Stimulated activated CD8-positive, alpha-beta memory T cell treated with anti-CD3 and anti-CD28 coated beads, Interleukin-7, amount 100 ng/mL, for 1 hour (primary cell): ENCODE results near the gene MME.

ENCODE experiments used
- DNase-seq, 2 donors: peaks; one replicate each; pipeline ENCODE4 v3.0.0-alpha.2; 2020; ENCODE audit warnings: low read depth in 2 of 2

MME gene

GRCh38 chr3:155147588-155147987, 67.5 kb downstream of the MME start:
- DNase-seq: no peak

GRCh38 chr3:155149494-155149893, 69.4 kb downstream of the MME start:
- no peak for DNase-seq

- DNase-seq: no peak
Measured at GRCh38 chr3:155153242-155154186, 73.4 kb downstream of the MME start.

GRCh38 chr3:155154255-155154654, 74.1 kb downstream of the MME start:
- no peak for DNase-seq

DNA sequence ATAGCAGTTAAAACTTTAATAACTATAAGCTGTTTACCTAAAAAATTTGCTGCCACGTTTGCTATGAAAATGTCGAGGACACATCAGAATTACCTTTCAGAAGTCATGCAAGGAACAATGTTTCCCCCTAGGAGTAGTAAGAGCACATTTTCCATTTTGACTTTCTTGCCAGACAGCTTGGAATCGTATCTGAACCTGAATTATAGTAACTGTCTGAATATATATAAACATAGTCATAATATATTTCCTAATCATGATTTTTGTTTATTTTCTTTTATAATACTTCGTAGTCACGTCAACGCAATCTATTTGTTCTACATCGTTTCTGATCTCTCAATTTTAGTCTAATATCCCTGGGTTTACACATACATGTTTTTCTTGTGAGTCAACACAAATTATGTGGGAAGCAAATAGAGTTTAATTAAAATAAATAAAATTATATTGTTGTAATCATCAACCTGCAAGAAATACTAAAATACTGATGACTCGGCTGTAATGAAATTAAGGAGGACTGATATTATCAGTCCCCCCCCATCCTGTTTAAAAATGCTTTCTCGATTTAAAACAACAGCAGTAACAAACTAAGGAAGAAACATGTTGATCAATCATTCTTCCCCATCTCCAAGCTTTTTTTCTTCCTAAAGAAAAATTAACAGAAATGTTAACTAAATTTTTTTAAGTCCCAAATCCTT, 78.4 kb downstream of the MME start:
- DNase-seq: no peak

DNA sequence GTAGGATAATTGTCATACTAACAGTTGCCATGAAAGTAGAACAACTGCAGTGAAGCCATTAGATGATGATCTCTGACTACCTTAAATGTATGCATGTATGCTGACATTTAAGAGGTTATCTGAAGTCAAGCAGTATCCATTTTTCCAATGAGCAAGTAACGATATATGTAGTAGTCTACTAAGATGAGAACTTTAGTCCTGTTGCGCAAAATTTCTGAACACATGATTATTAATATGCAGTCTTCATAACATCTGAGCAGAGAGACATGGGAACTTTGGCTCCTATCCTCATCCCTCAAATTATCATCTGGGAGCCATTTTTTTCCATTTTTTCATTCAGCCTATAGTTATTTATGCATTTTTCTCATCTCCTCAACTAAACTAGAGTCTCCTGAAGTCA, 79.2 kb downstream of the MME start:
- DNase-seq: no peak

DNA sequence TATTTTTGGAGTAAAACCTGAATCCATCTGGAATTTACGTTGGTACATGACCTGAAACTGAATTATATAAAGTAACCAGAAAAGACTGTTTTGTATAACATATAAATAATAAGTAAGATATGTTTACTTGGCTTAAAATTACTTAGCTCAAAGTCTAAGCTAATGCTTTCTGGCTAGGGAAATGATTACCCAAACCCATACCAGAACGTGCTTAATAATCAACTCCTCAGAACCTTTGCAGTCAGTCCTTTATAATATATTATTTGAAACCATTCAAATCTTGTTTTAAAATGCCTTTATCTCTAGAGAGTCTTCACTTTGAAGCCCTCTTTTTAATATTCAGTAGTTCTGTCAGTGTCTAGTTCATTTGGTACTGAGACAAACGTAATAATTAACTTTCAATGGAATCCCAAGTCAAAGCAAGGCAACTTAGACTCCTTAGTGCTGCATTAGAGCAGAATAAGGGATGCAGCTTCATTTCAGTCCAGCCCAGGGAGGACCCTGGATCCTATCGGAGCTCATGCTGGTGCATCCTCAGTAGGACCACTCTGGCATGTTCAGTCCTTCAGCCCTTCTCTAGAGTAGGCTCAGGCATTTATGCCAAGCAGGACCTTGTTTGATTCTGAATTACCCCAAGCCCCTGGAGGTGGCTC, 81.6 kb downstream of the MME start:
- DNase-seq: no peak

DNA sequence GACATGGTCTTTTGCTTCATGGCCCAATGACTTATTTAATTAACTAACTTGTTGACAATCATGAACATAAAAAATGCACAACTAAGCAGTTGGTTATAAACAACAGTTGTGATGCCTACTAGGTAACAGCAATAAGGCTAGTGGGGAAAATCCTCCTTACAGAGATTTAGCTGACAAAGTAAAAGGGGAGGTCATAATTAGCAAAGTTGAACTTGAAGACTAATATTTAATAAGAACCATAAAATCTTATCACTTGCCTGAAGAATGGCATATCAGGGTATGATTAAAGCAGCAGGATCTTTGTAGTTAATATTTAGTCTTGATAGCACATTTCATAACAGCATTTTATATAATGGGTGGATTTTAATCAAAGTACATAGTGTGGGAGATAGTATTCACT, 84.2 kb downstream of the MME start:
- no peak for DNase-seq

- DNase-seq: no peak
Measured at GRCh38 chr3:155166441-155166840, 86.3 kb downstream of the MME start.

DNA sequence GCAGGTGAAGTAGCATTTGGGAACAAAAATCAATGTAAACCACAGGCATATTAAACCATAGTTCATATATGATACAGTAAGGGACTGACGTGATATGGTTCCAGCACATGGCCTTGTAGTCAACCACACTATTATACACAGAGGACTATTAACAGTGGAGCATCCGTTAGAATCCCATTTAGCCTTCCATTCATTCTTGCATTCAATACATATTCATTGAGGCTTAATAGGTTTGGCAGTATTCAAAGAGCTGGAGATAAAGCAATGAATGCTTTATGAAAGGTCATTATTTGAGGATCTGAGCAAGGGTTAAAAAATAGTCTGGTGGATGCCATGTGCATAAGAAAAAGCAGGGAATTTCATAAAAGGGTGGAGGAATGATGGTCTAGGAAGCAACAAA, 89.1 kb downstream of the MME start:
- DNase-seq: no peak

DNA sequence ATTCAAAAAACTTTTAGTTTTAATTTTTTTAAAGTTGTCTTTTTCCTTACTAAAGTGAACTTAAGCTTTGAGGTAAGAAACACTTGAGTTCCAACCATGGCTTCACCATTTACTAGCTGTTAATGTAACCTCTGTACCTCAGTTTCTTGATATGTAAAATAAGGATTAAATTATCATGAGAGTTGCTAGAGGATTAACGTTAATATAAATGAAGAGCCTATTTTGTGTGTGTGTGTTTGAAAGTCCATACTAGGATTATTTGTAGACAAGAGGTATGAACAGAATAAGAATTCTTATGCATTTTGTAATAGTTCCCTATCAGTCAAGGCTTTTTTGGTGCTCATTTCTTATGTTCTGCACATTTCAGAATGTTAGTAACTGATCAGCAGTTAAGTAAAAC, 93.7 kb downstream of the MME start:
- no peak for DNase-seq

DNA sequence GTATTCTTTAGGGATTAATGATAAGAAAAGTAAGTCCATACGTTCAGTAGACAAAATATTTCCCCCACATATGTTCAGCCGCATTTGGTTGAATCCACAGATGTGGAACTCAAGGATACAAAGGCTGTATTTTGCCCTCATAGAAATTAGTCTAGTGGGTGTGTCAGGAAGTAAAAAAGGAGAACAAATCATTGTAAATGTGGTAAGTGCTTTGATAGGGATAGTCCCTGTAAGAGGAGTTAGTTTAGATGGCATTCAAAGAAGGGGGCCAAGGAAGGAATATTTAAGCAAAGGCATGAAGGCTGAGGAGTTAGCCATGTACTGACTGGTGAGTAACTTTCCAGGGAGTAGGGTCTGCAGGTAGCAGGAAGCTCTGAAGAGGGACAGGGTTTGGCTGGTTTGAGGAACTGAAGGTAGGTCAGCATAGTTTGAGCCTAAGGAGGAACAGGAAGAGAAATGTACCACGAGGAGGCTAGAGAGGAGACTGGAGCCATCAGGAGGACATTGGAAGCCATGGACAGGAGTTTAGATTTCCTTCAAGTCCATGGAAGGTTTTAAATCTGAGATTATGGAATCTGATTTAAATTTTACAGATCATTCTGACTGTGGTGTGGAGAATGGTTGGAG, 98.8 kb downstream of the MME start:
- DNase-seq: no peak

DNA sequence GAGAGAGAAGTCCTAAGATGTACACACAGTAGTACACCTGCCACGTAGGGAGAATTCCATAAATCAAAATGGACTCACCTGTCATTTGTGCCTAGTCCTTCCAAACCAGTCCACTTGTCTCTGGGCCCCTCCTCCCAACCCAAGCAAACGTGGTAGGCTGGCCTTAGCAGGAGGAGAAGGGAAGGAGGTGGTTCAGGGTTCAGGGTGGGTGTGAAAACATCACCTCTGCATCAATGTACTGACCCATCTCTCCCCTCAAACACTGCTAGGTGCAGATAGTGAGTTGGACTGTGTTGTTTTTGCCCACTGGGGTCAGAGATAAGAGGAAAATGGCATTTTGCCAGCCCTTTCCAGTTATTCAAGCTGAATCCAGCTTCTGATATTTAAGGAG, 99.3 kb downstream of the MME start:
- DNase-seq: no peak

DNA sequence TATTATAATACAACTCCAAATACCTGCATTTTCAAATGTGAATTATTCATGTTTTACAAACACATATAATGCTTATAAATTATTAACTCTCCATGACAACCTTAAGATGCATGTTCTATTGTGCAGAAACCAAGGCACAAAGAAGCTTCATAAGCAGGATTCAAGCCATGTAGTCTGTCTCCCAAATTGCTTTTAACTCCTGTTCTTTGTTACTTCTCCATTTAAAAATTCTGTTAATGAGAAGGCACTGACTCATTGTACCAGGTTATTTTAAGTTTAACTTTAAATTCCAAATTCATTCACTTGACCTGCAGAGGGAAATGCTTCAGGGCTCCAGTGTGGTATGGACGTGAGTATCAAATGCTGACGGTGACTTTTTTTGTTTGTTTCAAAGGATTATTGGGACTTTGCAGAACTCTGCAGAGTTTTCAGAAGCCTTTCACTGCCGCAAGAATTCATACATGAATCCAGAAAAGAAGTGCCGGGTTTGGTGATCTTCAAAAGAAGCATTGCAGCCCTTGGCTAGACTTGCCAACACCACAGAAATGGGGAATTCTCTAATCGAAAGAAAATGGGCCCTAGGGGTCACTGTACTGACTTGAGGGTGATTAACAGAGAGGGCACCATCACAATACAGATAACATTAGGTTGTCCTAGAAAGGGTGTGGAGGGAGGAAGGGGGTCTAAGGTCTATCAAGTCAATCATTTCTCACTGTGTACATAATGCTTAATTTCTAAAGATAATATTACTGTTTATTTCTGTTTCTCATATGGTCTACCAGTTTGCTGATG, 100.0 kb downstream of the MME start:
- no peak for DNase-seq

DNA sequence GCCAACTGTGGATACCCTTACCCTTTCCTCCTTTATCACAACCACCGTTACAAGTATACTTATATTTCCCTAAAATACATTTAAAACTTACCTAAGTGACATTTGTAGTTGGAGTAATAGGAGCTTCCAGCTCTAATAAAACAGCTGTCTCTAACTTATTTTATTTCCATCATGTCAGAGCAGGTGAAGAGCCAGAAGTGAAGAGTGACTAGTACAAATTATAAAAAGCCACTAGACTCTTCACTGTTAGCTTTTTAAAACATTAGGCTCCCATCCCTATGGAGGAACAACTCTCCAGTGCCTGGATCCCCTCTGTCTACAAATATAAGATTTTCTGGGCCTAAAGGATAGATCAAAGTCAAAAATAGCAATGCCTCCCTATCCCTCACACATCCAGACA, 102.3 kb downstream of the MME start:
- DNase-seq: no peak

DNA sequence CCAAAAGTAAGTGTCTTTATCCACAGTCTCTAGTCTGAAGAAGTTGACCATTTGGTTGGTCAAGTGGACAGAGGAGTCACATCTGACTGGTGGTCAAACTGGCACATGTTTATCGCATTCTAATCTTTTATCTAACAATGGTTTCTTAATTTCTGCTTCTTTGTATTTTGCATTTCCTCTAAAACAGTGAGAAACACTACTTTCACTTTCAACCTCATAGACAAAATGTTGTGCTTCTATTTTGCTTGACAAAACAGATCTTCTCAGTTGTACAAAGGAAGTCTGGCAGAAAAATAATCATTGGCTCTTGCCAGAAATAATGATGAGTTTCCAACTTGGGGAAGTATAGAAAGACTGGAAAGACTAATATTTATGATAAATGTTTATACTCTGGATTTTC, 103.9 kb downstream of the MME start:
- DNase-seq: no peak

GRCh38 chr3:155185631-155186071, 105.5 kb downstream of the MME start:
- no peak for DNase-seq

GRCh38 chr3:155188031-155188430, 107.9 kb downstream of the MME start:
- DNase-seq: no peak

DNA sequence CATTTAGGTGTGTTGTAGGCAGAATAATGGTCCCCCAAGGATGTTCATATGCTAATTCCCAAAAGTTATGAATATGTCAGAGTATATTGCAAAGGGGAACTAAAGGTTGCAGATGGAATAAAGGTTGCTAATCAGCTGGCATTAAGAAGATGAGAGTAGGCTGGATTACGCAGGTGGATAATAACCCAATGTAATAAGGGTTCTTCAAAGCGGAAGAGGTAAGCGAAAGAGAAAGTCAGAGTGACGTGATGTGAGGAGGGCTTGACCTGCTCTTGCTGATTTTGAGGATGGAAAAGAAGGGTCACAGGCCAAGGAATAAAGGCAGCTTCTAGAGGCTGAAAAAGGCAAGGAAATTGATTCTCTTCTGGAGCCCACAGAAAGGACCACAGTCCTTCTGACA, 109.4 kb downstream of the MME start:
- DNase-seq: no peak

GRCh38 chr3:155190691-155191090, 110.6 kb downstream of the MME start:
- DNase-seq: no peak
